HG03457 (cell line): Measurements from ENCODE around the gene FIZ1.

Source experiments
- ATAC-seq: cut with Tn5 transposase; IDR thresholded peaks from one replicate; pipeline ENCODE4 v1.9.1; 2021; ENCODE audit warnings: moderate number of reproducible peaks; ENCODE audit not compliant: unreplicated experiment

The FIZ1 gene

GRCh38 chr19:55614711-55615542 lies 15.6 kb upstream of the FIZ1 start:
- no peak for ATAC-seq

GRCh38 chr19:55613930-55614710 lies 14.8 kb upstream of the FIZ1 start:
- ATAC-seq = no peak

DNA sequence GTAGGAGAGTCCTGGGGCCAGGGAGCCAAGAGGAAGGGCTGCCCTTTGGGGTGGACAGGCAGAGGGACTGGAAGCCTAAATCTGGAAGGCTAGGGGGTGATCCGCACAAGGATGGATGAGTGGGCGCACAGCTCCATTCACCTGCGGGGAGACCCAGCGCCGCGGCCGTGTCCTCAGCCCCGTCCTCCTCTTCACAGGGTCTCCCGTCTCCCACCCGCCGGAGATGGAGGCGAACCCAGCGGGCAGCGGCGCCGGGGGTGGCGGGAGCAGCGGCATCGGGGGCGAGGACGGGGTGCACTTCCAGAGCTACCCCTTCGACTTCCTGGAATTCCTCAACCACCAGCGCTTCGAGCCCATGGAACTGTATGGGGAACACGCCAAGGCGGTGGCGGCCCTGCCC lies 14.1 kb upstream of the FIZ1 start:
- no peak for ATAC-seq

GRCh38 chr19:55611983-55612645 lies 12.8 kb upstream of the FIZ1 start:
- ATAC-seq = no peak

DNA sequence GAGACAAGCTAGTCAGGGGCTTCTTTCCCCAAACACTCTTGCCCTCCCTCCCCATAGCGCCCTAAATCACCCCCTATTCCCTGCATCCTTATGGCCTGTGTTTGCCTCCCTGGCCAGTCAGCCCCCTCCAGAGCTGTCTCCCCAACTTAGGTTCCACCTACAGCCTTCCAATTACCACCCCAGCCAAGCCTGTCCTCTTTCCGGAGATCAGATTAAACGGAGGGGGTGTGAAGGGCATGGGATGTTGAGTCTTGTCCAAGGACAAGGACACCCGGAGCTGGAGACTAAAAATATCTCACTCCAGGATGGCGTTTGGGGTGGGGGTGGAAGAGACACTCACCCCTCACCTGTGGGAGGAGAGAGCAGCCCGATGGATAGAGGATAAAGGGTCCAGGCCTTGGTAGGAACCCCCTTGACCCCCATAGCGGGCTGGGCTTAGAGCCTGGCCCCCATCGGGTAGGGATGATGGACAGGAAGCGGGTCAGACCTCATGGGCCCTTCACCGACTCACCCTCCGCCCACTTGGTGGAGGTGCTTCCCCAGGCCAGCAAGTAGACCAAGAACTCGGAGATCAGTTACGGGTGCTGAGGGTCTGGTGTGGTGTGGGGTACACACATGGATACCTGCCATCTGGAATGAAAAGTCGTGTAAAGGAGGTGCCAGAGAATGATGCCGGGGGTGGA lies 12.1 kb upstream of the FIZ1 start:
- no peak for ATAC-seq

GRCh38 chr19:55609326-55609725 lies 10.0 kb upstream of the FIZ1 start:
- no peak for ATAC-seq

DNA sequence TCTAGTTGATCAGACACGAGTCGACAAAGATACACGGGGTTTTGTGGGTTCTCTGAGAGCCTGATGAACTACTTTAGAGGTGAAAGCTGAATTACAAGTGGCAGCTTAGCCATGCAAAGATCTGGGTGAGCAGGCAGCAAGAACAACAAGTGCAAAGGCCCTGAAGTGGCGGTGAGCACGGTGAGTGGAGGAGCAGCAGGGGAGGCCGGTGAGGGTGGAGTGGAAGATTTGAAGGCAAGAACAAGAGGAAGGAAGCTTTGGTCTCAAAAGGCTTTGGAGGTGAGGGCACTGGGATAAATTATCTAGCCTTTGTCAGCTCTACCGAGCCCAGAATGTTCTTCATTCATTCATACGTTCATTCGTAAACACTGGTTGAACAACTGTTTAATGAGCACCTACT lies 7.5 kb upstream of the FIZ1 start:
- ATAC-seq = no peak

DNA sequence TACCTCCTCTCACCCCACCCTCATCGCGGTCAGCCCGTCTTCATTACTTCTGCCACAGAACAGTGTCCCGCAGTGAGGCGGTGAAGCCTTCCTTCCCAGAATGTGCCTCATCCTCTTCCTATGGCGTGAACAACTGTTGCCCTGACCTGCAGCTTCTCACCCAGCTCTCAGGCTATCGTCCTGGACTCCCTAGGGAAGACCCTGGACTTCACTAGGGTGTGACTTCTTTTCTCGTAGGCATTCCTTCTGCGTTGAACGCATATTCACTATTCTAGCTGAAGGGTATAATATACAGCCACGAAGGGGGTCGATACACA lies 7.1 kb upstream of the FIZ1 start:
- ATAC-seq = no peak

- no peak for ATAC-seq
Observed at GRCh38 chr19:55605637-55606470, 6.5 kb upstream of the FIZ1 start, which contains the start of gene ZNF865. Gene ZNF865, plus strand, starts transcription at chr19:55605647. Its CDS starts 7,972 bp downstream, at chr19:55613619.

GRCh38 chr19:55605207-55605636 lies 5.9 kb upstream of the FIZ1 start:
- ATAC-seq = peak; percentile 41

GRCh38 chr19:55603581-55604292 lies 4.4 kb upstream of the FIZ1 start:
- no peak for ATAC-seq

GRCh38 chr19:55603115-55603514 lies 3.8 kb upstream of the FIZ1 start:
- ATAC-seq = no peak

- no peak for ATAC-seq
Observed at GRCh38 chr19:55602104-55603001, 3.0 kb upstream of the FIZ1 start.

GRCh38 chr19:55601084-55601483 lies 1.8 kb upstream of the FIZ1 start:
- no peak for ATAC-seq

GRCh38 chr19:55600662-55601028 lies 1.3 kb upstream of the FIZ1 start:
- ATAC-seq = no peak

DNA sequence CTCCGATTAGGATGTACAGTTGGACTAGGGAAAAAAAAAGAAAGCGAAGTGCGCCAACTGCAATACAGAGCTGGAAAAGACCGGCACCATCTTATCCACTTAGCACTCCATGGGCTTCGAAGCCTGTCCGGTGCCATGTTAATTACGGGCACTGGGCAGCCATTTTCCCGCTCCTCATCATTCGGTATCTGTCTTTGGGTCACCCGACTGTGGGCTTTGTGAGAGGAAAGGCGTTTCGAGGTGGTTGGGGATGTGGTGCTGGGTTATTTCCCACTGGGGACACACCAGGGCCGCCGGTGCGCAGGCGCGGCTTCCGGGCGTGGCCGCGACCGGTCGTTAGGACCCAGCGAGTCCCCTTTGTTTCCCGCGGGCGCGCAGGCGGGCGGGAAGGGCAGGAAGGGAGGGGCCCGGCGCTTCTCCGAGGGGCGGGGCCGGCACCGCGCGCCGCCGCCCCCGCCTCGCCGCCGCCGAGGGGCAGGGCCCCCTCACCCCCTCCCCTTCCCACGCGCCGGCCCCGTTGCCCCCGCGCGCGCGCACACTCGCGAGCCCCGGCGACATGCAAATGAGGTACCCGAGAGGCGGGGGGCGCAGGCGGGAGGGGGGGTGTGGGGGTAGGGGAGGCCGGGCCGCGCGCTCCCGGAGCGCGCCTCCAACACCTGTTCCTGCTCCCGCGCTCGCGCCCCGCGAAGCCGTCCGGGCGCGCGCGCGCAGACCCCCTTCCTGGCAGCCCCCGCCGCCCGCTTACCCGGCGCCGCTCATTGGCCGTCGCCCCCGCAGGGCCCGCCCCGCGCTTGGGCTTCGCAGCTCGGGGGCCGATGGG lies 735 bp upstream of the FIZ1 start, which contains the start of gene ZNF524:
TSS of gene ZNF524 (plus strand) at position 447 of the 820 bp plus-strand sequence. CDS start 1,825 bp downstream, outside the sequence.
- ATAC-seq = peak; percentile 31

DNA sequence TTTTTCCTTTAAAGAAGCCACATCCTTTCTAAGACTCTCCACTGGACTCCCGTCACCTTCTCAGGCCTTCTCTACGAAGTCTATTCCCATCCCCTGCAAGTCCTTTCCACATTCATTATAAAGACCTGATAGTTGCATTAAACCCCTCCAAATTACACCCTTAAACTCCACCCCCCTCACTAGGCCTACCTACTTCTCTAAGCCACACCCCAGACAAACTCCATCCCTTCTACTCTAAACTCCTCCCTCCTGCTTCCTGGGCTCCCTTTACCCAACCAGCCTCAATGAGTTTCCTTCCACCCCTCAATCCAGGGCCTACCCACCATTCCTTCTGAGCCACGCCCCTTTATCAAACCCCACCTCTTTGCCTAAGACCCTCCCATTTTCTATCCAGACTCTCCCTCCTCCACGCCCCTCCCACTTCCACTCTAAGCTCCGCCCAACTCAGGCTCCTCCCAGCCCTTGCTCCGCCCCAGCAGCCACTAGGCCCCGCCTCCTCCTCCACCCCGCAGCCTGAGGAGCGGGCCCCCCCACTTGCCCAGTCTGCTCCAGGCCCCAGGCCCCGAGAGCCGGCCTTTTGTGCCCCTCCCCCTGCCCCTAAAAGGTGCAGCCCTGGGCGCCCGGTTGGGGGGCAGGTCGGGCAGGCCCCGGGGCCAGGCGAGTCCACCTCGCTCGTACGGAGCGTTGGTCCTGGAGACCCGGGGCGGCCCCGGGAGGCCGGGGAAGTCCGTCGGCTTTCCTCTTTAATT lies 424 bp downstream of the FIZ1 start:
- ATAC-seq = peak; percentile 38
